NCI-H2196 (cell line): ENCODE measurements around the gene RCOR3.
A peak's percentile ranks its signal among the peaks of the same experiment; 100 is the strongest.
"Not testable (repeated sequence)": the region's sequence is repeated elsewhere in the genome, so short reads cannot be mapped to it uniquely, and the experiment has no call there.

Experiments
- DNase-seq: peaks from one replicate; lab custom pipeline; 2025; ENCODE audit not compliant: unreplicated experiment; lab: John Stamatoyannopoulos, UW

The RCOR3 gene

GRCh38 chr1:211258756-211259637, at the start of gene RCOR3:
TSS of gene RCOR3 (plus strand) at chr1:211259366. CDS start at chr1:211259561, 195 bp downstream.
- DNase-seq = peak; percentile 97

- DNase-seq = no peak
Observed at GRCh38 chr1:211210052-211210451, 49.1 kb upstream of the RCOR3 start.

- DNase-seq = no peak
Observed at GRCh38 chr1:211210965-211211364, 48.2 kb upstream of the RCOR3 start.

GRCh38 chr1:211213702-211214101, 45.5 kb upstream of the RCOR3 start:
- DNase-seq = no peak

GRCh38 chr1:211215577-211215976, 43.6 kb upstream of the RCOR3 start:
- no peak for DNase-seq

- DNase-seq = no peak
Observed at GRCh38 chr1:211217392-211217791, 41.8 kb upstream of the RCOR3 start.

- not testable (repeated sequence) for DNase-seq
Observed at GRCh38 chr1:211222469-211223234, 36.5 kb upstream of the RCOR3 start.

- not testable (repeated sequence) for DNase-seq
Observed at GRCh38 chr1:211228573-211229364, 30.4 kb upstream of the RCOR3 start.

GRCh38 chr1:211229365-211229759, 29.8 kb upstream of the RCOR3 start:
- no peak for DNase-seq

- no peak for DNase-seq
Observed at GRCh38 chr1:211231873-211232272, 27.3 kb upstream of the RCOR3 start.

- DNase-seq = no peak
Observed at GRCh38 chr1:211236633-211237320, 22.4 kb upstream of the RCOR3 start.

GRCh38 chr1:211237579-211237978, 21.6 kb upstream of the RCOR3 start:
- no peak for DNase-seq

- not testable (repeated sequence) for DNase-seq
Observed at GRCh38 chr1:211240567-211240966, 18.6 kb upstream of the RCOR3 start.

GRCh38 chr1:211241071-211241470, 18.1 kb upstream of the RCOR3 start:
- no peak for DNase-seq

GRCh38 chr1:211243639-211244038, 15.5 kb upstream of the RCOR3 start:
- not testable (repeated sequence) for DNase-seq

- not testable (repeated sequence) for DNase-seq
Observed at GRCh38 chr1:211246583-211246982, 12.6 kb upstream of the RCOR3 start.

GRCh38 chr1:211247921-211248320, 11.2 kb upstream of the RCOR3 start:
- DNase-seq = no peak

- DNase-seq = not testable (repeated sequence)
Observed at GRCh38 chr1:211249611-211250010, 9.6 kb upstream of the RCOR3 start.

- DNase-seq = no peak
Observed at GRCh38 chr1:211257826-211258225, 1.3 kb upstream of the RCOR3 start.

GRCh38 chr1:211258310-211258755, 833 bp upstream of the RCOR3 start:
- peak; percentile 72 for DNase-seq
